NCI-H128 (cell line): ENCODE measurements around the gene GABRG3.
"Not testable (repeated sequence)": the region's sequence is repeated elsewhere in the genome, so short reads cannot be mapped to it uniquely, and the experiment has no call there.

Experiments
- DNase-seq: peaks from one replicate; lab custom pipeline; 2025; ENCODE audit not compliant: unreplicated experiment; lab: John Stamatoyannopoulos, UW

The GABRG3 gene

DNA sequence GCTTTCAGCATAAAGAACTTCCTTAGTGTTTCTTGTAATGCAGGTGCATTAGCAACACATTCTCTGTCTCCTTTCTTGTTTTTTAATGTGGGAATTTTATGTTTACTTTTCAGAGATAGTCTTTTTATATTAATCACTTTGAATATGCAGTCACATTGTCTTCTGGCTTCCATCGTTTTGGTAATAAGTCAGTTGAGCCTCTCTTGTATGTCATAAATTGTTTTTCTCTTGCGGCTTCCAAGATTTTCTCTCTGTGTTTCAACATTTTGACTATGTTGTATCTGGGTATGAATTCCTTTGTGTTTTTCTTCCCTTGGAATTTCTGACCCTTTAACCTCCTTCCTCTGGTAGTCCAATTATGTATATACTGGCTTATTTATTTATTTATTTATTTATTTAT, 25.3 kb downstream of the GABRG3 start:
- no peak for DNase-seq

GRCh38 chr15:27003003-27003402, 32.0 kb downstream of the GABRG3 start:
- not testable (repeated sequence) for DNase-seq

GRCh38 chr15:27004226-27004625, 33.2 kb downstream of the GABRG3 start:
- DNase-seq: not testable (repeated sequence)

DNA sequence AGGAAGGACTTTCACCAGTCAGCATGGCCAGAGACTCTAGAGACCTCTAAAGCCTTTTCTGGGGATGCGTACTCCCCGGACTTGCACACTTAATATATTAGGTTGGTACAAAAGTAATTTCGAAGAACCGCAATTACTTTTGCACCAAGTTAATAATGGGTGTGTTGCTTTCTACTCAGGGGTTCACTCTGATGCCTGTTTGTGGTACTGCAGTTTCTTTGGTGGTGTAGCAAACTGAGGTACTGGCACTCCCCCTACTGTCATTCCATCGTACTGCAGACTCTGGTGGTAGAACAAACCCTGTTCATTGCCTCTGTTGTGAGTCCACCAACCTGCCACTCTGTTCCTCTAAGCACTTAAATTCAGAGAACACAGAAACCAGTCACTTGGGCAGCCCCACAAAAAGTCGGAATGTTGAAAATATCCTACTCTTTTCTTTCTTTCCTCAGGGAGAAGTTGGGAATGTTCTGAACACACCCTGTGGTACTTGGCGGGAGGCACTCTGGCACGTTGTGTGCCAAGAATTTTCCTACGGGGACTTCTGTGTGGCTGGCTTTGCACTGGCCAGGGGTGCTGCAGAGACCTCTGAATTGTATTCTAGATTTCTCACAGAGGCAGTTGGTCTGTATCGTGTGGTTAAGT, 46.3 kb downstream of the GABRG3 start:
- DNase-seq: no peak

DNA sequence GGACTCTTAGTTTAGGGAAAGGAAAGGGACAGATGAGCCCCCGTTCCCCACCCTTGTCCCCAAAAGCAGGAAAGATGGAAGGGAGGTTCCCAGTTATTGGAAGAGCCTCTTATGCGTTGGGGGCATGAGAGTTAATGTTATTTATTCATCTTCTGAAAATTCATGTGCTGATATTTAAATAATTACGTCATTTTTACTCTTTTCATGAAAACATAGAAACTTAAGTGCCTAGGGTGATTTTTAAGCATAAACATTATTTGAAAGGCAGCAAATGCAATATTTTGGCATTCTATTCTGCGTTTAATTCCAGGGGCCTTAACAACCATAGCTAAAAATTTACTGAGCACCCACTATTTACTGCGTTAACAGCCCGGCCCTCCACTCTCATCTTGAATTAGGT, 48.7 kb downstream of the GABRG3 start:
- no peak for DNase-seq

DNA sequence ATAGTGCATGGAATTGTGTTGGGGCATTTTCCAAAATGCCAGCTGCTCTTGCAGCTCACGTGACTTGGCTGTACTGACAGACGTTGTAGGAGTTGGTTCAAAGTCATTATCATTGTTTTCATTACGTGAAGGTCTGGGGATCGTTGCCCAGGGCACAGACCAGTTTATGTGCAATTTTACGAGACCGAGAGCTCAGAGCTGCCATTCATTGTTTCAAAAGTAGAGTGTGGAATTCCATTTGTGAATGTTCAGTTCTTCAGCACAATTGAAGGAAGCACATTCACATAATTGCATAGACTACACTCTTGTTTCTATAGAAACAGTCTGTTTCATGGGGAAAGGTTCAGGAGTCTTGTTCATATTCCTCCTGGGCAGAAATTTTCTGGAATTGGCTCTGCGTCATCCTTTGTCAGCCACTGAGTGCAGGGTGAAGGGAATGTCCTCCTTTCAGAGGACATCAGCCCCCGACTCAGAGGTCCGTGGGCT, 54.5 kb downstream of the GABRG3 start:
- DNase-seq: no peak

DNA sequence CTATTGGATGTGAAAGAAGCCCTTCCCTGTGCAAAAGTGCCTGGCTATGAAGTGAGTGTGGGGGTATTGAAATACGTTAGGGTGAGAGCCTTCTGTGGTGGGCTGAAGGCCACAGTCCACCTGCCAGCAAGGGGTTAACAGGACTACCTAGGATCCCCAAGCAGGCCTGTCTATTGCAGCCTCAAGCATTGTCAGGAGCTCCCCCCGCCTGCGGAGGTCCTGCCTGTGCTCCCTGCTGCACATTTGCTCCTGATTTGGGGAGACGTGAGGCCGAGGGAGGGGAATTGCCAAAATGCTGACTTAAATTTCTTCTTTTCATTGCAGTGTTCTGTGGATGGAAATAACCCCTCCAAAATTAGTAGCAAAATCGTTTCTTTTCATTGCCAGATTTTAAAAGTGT, 56.2 kb downstream of the GABRG3 start:
- DNase-seq: no peak

DNA sequence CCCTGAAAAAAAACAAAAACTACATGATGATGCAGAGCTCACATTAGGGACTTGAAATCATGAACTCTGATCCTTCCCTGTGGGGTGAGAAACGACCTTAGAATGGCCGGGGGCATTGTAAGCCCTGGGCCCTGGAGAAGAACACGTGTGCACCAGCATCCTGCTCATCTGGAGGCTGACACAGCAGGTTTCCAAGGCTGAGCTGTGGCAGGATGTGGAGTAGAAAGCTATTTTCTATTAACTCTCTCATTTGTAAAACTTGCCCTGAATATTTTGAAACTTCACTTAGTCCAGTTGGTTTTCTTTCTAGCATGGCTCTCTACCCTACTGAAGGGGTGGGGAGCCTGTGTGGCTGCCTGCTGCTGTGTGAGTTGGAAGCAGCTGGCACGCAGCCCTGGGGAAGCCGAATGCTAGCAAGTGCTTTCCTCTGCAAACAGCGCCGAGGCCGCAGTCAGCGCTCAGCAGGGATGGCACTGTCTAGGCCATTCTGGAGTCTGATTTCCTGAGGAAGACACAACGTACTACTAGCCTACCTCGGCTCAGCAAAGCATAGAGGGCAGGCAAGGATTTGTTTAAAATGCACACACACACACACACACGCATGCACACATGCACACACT, 58.0 kb downstream of the GABRG3 start:
- DNase-seq: no peak

DNA sequence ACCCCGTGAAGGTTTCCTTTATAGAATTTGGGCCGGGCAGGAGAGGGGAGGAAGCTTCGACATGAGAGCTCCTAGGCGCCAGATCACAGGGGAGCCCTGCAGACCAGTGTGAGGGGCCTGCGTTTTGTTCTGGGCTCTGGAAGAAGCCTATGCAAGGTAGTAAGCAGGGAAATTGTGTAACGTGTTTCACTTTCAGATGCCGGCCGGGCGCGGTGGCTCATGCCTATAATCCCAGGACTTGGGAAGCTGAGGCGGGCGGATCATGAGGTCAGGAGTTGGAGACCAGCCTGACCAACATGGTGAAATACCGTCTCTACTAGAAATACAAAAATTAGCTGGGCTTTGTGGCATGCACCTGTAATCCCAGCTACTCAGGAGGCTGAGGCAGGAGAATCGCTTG, 65.2 kb downstream of the GABRG3 start:
- no peak for DNase-seq

GRCh38 chr15:27037501-27037900, 66.5 kb downstream of the GABRG3 start:
- DNase-seq: no peak

- DNase-seq: no peak
These were observed 68.2 kb downstream of the GABRG3 start for GRCh38 chr15:27039152-27039551.

DNA sequence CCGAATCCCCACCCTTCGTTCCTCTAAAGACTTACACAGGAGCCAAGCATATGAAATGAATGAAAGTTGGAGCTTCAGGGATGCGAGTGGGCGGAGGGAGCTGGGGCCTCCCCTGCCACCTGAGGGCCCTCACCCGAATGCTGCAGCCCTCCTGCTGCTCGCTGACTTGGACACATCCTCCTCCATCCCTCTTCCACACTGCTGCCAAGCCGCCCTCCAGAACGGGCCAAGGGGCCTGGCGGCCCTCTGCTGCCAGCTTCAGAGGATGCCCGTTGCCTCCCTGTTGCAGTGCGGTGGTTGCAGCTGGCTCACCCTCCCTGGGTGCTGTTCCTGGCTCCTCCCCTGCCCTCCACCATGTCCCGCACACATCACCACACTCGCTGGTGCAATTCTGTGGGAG, 71.2 kb downstream of the GABRG3 start:
- no peak for DNase-seq

DNA sequence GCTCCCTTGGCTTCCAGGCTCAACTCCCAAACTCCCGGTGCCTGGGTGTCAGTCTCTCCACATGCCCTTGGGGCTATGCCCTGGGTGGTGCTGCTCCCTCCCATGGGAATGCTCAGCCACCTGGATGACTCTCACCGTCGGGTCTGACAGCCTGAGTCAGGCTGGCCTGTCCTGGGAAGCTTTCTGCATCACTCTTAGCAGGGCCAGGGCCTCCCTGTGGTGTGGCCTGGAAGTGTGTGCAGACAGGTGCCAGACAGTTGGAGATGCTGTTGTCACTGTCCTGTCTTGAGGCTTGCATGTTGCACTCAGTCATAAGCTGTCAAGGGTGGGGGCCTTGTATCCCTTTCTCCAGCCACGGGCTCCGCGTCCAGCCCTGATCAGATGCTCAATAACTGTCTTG, 71.7 kb downstream of the GABRG3 start:
- DNase-seq: no peak

- DNase-seq: no peak
These were observed 72.8 kb downstream of the GABRG3 start for GRCh38 chr15:27043770-27044169.

- DNase-seq: no peak
These were observed 74.8 kb downstream of the GABRG3 start for GRCh38 chr15:27045796-27046195.

- DNase-seq: no peak
These were observed 75.9 kb downstream of the GABRG3 start for GRCh38 chr15:27046880-27047279.

- no peak for DNase-seq
These were observed 79.2 kb downstream of the GABRG3 start for GRCh38 chr15:27050163-27050562.

GRCh38 chr15:27054426-27054825, 83.4 kb downstream of the GABRG3 start:
- DNase-seq: no peak

DNA sequence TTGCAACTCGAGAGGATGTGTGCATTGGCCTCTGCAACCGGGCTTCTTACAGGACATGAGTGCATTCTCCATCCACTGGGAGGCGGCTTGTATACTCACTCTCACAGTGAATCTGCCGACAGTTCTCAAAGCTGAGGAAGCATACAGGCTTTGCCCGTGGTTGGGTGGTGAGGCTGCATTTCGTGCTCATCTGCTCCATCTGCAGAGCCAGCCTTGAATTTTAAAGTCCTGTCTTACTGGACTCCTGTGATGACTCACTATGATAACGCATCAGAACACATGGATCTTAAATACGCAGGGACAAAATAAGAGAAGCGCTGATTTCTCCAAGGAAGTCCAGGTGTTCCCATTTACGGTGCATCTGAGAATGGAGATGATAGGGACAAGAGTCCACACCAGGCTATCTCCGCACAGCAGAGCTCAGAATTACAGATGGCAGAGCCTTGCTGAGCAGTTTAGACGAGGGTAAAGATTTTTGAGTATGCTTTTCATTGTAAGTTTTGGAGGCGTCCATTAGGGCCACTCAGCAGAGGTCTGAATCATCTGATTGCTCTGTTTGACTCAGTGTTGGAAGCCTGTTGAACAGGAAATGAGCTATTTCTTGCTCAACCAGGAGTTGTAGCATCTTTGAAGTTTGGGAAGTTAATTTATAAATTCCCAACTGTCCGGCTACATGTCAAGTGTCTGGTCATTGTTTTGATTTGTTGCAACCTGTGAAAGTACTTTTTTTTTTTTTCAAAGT, 87.1 kb downstream of the GABRG3 start:
- DNase-seq: no peak

DNA sequence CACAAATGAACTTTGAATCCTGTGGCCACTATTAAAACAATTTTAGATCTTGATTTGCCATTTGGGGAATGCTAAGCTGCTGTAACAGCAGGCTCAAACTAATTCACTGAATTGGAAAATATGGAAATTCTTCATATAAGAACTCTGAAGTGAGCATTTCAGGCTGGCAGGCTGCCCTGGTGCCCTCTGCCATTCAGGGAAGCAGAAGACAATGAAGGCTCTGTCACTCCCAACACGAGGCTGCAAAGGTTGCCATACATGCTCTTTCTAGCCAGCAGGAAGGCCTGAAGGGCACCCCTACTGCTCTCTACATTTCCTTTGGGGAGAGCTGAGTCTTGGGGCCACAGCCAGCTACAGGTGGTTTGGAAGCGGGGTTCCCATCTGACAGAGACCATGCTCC, 88.0 kb downstream of the GABRG3 start:
- DNase-seq: no peak

DNA sequence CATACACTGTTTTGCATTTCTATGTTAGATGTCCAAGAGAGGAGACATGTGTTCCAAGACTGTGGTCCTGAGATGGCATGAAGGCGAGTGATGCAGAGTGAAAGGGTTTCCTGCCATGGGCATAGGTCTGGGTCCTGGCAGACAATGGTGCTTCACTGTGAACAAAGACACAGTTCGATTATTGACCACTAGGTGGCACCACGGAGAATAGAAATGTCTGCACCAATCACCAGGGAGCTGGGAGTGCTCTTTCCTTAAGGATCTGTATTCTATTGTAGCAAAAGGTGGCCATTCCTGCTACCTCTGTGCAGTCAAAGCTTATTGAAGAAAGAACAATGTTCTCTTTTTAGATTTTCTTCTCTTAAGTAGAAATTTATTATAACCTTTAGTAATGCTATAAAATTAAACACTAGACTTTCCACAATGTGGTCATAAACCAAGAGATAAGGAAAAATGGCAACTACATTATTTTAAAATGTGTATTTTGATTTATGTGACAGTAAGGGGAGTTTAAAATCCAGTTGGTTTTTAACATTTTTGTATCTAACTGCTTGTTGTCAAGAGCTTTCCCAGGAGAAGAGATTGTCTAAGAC, 88.7 kb downstream of the GABRG3 start:
- DNase-seq: no peak

- no peak for DNase-seq
These were observed 90.8 kb downstream of the GABRG3 start for GRCh38 chr15:27061739-27062138.
